CD4-positive, alpha-beta T cell treated with Interleukin-6 at 100 ng/mL for 8 hours (primary cell): ENCODE measurements around the gene ARPC5.
"Not testable (repeated sequence)": the region's sequence is repeated elsewhere in the genome, so short reads cannot be mapped to it uniquely, and the experiment has no call there.

Experiments used
- DNase-seq: peaks from one replicate; pipeline ENCODE4 v3.0.0-alpha.2; 2020; ENCODE audit warnings: mixed read lengths, low spot score

The ARPC5 gene

DNA sequence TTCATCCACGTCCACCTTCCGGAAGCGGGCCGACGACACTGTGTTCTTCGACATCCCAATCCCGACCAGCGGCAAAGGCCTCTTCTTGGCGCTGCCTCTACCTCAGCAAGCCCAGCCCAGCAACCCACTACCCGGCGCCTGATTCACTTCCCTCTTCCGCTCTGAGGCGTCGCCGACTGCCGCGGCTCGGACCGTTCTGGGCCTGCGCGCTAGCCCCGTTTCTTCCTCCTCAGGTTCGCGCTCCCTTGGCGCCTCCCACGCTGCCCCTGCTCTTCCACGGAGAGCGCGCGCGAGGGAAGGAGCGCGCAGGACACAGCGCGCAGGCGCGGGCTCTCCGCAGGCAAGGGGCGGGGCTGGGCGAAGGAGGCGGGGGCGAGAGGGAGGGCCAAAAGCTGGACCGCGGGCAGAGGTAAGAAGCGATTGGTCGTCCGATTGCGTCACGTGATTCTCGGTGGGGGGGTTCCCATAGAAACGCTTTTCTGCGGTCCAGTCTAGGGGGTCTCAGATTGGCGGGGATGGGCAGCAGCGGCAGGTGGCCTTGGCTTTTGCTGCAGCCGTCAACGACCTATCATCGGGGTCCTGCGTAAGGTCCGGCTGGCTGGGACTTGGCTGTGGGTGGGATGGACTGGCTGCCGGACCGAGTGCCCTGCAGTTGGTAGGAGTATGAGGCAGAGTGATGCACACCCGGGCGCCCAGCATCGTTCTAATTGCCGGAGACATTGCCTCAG is at the start of gene ARPC5:
ARPC5 (minus strand) TSS at position 178 of the 728 bp plus-strand sequence; CDS start at position 54, 124 bp downstream.
- DNase-seq: peak; percentile 96

DNA sequence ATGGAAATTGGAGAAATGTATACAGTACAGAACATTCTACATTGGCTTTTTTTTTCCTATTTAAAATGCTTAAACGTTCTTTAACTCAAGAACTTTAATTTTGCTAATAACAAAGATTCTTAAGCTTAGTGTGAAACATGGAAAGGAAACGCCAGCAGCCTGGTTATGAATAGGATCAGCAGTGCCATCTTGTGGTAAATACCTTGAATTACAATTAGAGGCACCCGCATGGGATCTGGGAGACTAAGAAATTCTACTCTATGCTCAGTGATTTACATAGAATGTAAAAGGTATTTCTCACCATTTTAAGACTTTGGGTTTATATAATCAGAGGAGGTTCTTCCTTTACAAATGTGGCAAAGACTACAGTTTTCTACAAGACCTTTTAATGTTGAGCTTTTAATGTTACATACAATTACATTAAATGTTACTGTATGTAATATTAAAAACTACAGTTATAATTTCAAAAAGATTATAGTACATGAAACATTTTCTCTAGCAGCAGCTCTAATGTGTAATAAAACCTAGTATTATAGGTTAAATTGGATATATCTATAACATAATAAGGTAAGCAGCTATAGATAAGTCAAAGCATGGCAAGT is 49.6 kb upstream of the ARPC5 start:
- peak; percentile 59 for DNase-seq

- not testable (repeated sequence) for DNase-seq
These were observed 43.8 kb upstream of the ARPC5 start for GRCh38 chr1:183679363-183679762.

DNA sequence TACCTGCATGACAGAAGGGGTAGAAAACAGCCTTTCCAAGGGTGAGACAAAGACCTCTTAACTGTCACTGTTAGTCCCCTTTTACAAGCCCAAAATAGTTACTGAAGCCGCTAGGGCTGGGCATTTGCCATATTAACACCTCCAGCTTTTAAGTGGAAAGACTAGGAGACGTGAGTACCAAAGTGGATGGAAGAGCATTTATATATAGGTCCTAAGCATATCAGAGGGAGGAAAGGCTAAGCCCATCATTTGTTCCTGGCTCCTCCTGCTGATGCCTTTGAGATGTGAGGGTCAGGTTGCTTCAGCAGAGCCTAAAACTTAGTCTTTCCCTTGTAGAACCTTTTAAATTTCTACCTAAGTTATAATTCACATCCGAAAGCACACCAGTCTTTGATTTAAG is 43.2 kb upstream of the ARPC5 start:
- no peak for DNase-seq

DNA sequence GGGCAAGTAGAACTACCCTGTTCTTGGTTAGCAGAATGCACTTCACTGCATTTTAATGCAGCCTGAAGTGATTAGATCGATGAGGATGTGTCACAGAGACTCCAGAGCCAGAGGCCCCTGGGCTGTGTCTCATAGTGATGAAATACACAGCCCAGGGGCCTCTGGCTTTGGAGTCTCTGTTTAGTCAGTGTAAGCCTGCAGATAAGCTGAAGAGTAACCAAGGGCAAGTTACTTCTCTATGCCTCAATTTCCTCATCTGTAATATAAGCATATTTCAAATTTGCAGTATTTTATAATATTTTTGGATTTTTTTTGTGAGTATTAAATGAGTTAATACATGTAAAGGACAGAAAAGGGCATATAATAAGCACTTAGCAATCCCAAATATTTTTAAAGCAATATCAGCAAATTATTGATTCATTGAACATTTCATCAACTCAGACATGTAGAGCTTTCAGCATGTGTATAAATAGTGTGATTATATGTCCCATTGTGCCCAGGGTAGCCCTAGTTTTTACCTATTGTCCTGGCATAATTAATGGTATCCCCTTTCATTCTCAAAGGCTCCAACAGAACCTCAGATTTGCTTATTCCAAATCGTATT is 41.1 kb upstream of the ARPC5 start:
- DNase-seq: no peak

- no peak for DNase-seq
These were observed 40.5 kb upstream of the ARPC5 start for GRCh38 chr1:183675883-183676585.

DNA sequence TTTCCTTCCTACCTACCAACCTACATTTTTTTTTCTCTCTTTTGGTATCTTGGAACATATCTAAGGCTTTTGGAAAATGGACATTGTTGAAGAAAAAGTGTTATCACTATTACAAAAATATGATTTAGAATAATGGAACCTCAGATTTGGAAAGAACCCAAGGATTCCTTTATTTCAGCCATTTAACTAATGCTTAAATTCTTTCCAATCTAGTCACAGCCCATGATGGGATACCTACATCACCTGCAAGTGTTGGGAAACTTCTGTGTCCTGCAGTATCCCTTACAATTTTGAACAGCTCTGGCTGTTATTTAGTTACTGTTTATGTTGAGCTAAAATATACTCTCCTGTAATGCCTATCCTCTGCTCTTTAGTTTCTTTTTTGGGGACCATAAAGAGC is 39.8 kb upstream of the ARPC5 start:
- DNase-seq: no peak

- no peak for DNase-seq
These were observed 39.3 kb upstream of the ARPC5 start for GRCh38 chr1:183674886-183675285.

- DNase-seq: no peak
These were observed 38.8 kb upstream of the ARPC5 start for GRCh38 chr1:183674339-183674738.

DNA sequence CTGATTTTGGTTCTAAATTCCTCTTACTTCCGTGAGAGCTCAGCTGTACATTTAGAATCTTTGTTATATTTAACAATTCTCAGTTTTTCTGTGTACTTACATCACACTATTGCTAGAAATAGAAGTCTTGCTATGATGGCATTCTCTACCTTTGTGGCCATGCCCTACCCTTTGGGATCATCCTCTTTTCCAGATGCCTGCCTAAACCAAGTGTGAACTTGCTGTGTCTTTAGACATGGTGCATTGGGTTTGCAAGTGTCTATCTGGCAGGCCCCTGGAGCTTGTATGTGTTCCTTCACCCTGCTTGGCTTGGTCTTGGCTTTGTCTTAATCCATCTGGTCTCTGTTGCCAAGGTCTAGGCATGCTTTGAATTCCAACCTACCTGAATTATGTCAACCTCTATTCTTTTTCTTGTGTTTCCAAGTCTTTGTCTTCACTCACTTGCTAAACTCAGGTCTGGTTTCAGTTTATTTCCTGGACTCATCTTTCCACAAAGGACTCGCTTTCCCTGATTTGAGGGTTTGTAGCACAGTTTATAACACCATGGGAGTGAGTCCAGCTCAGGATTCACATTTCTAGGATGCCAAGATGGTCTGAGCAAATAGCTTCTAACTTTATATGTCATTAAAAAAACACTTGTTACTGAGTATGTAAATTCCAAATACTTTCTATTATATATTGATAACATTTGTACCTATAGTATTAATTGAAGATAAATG is 38.2 kb upstream of the ARPC5 start:
- no peak for DNase-seq

GRCh38 chr1:183670169-183670568 is 34.6 kb upstream of the ARPC5 start:
- no peak for DNase-seq

- no peak for DNase-seq
These were observed 20.8 kb upstream of the ARPC5 start for GRCh38 chr1:183656355-183656754.

DNA sequence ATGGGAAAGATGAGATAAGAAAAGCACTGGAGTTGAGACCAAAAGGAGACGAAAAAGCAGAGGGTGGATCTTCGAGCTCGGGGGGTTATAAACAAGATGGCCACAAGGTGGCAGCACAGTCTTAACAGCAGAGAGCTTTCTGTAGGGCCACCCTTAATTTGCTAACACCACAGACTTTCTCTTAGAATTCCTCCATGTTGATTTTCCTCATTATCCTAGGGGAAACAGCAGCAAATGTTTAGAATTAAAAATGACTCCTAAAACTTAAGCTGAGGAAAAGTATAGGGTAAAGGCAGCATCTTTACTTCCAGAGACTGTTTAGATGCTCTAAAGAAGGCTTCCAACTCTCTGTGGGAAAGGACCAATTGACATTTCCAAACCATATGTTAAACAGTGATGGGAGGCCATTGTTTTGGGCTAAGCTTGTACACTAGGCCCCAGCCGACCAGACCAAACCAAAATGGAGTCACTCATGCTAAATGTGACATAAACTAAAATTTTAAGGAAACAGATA is 20.0 kb upstream of the ARPC5 start:
- peak; percentile 71 for DNase-seq

DNA sequence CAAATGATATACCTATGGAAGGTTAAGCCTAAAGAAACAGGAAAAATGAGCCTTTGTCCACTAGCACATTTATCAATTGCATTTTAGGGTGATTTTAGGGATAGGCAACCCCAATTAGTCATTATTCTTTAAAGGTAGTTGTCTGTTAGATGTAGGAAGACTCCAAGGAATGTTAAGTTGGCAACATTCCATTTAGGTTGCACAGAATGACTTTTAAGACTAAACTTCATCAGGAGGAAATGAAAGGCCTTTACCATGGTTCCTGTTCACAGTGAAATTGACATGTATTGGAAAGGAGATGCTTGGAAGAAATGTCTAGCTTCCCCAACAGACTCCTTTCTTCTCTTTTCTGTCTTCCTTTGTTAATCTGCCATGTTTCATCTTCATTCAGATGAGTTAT is 19.1 kb upstream of the ARPC5 start:
- DNase-seq: no peak

- no peak for DNase-seq
These were observed 18.4 kb upstream of the ARPC5 start for GRCh38 chr1:183653876-183654451.

DNA sequence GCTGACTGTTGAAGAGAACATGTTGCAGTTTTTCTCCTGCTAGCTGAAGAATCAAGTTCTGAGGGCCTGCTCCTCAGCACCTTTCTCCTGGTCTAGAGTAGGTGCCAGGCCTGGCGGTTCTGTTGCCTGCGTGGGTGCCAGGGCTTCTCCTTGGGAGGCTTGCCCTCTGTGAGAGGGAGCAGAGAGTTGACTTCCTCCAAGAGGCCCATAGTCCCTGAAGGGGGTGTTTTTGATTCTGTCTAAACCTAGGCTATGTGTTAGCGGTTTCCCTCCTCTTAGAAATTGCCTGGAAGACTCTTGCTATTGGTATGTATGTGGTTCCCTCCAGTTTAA is 17.8 kb upstream of the ARPC5 start:
- no peak for DNase-seq

DNA sequence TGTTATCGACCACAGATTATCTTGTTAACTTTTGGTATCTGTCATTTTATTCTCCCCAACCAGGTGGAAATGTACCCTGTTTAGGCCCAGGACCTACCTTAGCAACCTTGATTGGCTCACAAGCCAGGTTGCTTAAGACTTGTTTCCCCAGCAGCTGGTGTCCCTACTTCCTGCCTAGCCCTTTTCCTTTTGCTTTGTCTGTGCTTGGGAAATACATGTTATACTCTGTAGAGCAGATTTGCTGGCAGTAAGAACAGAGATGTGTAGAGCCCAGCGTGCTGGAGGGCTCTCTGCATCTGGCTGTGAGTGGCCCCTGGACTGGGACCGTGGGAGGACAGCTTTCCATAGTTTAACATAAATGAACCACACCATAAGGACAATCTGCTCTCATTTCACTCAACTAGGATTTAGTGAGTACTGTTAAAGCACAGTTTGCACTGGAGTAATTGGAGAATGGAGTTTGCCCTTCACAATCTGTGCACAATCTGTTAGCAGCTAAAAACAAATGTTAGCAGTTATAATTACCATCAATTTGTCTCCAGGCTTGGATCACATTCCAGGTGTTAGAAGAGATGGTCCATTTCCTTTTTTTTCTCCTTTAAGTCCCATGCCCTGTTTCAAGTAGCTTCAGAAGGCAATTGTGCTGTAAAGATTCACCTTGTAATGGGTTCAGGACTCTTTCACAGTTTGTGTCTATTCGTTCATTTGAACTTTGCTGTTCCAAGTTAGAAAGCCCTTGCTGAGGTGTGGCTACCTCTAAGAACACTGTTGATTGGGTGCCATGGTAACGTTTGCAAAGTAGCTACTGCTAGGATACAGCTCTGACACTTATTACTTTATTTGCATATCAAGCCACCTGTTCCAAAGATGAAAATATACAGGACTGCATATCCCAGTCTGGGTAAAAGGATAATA is 17.2 kb upstream of the ARPC5 start, which contains the start of gene APOBEC4:
APOBEC4 (minus strand) TSS at position 770 of the 915 bp plus-strand sequence. CDS start 4,535 bp downstream, outside the sequence.
- DNase-seq: no peak

DNA sequence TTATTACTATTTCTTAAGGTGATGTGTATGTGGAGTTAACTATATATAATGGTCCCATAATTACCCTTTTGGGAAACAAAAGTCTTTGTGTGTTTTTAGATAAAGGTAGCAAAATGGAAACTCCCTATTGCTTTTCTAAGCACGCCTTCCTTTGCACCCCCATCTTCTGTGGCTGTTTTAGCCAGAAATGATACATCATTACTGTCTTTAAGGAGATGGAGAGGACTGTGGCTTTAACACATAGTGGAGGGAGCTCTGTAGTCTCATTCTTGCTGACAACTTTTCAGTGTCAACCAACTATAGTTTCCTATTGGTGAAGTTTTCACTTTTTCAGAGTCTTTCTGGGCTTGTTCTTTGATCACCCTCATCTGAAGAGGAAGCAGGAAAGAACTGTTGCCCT is 16.5 kb upstream of the ARPC5 start:
- no peak for DNase-seq

DNA sequence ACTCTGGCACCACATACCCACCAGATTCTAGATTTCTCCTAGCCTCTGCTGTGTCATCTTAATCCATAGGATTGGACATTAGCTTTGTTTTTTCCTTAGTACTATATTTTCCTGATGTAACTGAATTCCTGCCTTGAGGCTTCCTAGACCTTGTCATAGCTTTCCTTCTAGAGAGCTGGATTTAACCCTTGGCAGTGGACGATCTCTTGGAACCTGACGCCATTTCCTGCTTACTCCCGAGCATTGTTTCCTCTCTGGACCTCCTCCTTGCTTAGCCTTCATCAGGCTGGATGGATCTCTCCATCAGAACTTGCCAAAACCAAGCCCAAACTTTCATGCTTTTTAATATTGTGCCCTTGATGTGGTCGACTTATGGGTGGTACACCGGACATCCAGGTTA is 16.0 kb upstream of the ARPC5 start:
- DNase-seq: no peak

- DNase-seq: no peak
These were observed 12.5 kb upstream of the ARPC5 start for GRCh38 chr1:183648042-183648441.
